ENCODE measurements around the gene ADPRS. TPM values are rescaled to one million over a fixed set of nuclear protein-coding genes. Genes with fewer than 3 reads are reported as not detected.

The ADPRS gene
- total RNA-seq, 4 donors from 2014 or later, result 54.5 to 119 (median 71.2) TPM

DNA sequence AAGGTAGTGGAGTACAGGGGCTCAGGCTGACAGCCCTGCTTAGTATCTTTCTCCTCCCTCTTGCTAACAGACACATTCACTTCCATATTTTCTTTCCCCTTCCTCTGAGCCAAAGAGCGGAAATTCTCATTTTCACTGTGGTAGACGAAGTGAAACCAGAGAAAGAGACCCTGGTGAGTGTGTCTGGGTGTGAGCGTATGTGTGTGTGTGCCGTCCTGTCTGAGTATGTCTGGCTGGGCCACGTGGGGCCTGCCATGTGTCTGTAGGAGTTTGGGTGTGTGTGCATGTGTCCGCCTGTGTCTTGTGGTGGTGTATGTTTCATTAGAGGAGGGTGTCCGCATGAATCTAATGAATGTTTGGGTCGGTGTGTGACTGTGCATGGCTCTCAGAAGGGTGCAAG lies 34.7 kb downstream of the ADPRS start:
- no peak for DNase-seq (ENCODE audit: low spot score in 2 of 2)
- no peak overlapping the region for H3K4me3 ChIP-seq (ENCODE audit: low read depth, poor library complexity, severe bottlenecking)
- intact Hi-C loops (cut with DNase I; ENCODE audit: low total_unique reads), result no loop called here
- WGBS, 2 donors, result 49 to 60% methylated on average over 7 to 8 of the region's 8 CpGs
- TF ChIP-seq, protein P1, sequence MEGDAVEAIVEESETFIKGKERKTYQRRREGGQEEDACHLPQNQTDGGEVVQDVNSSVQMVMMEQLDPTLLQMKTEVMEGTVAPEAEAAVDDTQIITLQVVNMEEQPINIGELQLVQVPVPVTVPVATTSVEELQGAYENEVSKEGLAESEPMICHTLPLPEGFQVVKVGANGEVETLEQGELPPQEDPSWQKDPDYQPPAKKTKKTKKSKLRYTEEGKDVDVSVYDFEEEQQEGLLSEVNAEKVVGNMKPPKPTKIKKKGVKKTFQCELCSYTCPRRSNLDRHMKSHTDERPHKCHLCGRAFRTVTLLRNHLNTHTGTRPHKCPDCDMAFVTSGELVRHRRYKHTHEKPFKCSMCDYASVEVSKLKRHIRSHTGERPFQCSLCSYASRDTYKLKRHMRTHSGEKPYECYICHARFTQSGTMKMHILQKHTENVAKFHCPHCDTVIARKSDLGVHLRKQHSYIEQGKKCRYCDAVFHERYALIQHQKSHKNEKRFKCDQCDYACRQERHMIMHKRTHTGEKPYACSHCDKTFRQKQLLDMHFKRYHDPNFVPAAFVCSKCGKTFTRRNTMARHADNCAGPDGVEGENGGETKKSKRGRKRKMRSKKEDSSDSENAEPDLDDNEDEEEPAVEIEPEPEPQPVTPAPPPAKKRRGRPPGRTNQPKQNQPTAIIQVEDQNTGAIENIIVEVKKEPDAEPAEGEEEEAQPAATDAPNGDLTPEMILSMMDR (IDR thresholded peaks at IDR 0.05), result no peak
- no peak for TF ChIP-seq POLR2A (IDR thresholded peaks at IDR 0.05)

DNA sequence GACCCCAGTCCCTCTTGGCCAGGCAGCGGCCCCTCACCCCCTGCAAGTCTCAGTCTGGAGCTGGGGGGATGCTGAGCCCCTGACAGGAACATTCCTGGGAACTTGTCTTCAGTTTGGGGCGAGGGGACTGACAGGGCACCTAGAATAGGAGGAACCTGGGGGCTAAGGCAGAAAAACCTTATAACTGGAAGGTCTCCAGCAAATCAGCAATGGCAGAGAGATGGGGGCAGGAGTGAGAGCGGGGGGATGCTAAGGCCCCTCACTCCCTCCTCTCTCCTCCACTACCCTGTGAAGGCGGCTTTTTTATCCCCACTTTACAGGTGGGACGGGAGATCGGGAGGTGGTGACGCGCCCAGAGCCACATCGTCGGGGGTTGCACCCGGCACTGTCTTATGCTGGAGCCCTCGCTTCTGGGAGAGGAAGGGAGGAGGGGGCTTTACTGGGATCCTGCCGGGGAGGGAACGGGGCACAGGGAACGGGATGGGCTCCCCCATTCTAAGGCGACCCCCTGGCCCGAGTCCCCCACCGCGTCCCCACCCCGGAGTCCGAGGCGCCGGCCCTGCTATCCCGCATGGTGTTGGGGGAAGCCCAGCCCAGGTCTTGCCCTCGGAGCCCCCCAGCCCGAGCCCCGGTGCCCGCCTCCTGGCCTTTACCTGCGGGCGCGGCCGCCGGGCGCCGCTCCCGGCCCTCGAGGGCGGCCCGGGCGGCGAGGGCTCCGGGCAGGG lies 35.9 kb downstream of the ADPRS start:
- no peak overlapping the region for H3K4me3 ChIP-seq (ENCODE audit: low read depth, poor library complexity, severe bottlenecking)
- 32 to 45% methylated on average over 16 to 24 of the region's 42 CpGs for WGBS, 2 donors
- TF ChIP-seq POLR2A (IDR thresholded peaks at IDR 0.05), result no peak
- TF ChIP-seq, protein P1 (IDR thresholded peaks at IDR 0.05), result no peak
- intact Hi-C loops (cut with DNase I; ENCODE audit: low total_unique reads), result no loop called here
- DNase-seq (ENCODE audit: low spot score in 2 of 2), result no peak

DNA sequence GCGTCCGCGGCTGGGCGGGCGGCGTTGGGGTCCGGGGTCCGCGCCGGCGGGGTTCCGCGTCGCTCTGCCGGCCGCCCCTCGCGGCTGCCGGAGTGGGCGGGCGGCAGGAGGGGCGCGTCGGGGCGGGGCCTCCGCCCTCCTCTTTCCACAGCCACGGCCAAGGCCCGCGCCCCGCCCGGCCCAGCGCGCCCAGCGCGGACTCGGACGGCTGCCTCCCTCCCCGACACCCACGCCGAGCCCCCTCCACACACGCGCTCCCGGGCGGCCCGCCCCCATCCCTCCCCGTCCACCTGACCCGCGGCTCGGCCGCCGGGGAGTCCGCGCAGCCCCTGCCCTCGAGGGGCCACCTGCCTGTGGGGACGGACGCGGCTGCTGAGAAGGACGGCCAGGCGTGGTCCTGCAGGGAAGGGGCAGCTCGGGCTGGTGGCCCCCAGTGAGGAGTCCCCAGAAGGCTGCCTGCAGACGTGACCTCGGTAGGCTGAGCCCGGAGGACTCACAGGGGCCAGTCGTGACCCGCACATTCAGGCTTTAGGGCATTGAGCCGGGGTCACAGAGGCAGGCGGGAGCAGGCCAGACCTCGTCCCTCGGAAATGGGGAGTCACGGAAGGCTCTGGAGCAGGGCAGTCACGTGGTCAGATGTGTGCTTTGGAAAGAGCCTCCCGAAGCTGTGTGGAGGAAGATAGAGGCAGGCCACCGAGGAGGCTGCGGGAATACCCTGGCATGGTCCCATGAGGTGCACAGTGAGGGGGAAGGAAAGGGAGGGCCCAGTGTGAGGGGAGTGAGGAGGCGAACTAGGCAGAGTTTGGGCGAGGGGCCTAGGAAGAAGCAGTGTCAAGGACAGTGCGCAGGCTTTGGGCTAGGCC lies 36.7 kb downstream of the ADPRS start, which contains the start of gene COL8A2:
Gene COL8A2, minus strand, starts transcription at position 94 of the 863 bp plus-strand sequence. CDS start 24,980 bp downstream, outside the sequence.
- no peak for TF ChIP-seq POLR2A (IDR thresholded peaks at IDR 0.05)
- TF ChIP-seq, protein P1 (IDR thresholded peaks at IDR 0.05), result no peak
- 10 to 16% methylated on average over 31 to 34 of the region's 77 CpGs for WGBS, 2 donors
- intact Hi-C loops (cut with DNase I; ENCODE audit: low total_unique reads), result no loop called here

DNA sequence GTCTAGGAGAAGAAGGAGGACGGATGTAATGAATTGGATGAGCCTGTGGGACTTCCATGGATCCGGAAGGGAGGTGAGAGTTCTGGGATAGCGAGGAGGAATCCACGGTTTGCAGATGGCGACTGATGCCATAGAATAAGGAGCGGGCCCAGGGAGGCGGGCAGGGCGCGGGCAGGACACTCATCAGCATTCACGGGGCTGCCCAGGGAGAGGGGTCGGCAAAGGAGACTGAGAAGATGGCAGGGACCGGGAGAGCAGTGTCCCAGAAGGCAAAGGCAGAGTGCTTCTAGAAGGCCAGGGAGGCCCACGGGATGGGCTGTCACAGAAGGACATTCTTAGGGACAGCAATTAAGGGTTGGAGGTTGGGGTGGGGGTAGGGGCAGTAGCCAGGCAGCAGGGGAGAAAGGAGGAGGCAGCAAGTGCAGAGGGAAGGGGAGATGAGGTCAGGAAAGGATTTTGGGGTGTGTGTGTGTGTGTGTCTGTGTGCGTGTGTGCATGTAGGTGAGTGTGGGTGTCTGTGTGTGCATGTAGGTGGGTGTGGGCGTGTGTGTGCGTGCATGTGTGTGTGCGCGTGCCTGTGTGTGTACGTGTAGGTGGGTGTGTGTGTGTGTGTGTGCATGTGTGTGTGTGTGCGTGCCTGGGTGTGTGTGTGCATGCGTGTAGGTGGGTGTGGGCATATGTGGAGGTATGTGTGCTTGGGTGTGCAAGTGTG lies 37.5 kb downstream of the ADPRS start:
- intact Hi-C loops (cut with DNase I; ENCODE audit: low total_unique reads), result no loop called here
- no peak for DNase-seq (ENCODE audit: low spot score in 2 of 2)
- no peak overlapping the region for H3K4me3 ChIP-seq (ENCODE audit: low read depth, poor library complexity, severe bottlenecking)
- TF ChIP-seq POLR2A (IDR thresholded peaks at IDR 0.05), result no peak
- TF ChIP-seq, protein P1 (IDR thresholded peaks at IDR 0.05), result no peak
- 80 to 86% methylated on average over 21 of the region's 21 CpGs for WGBS, 2 donors

More for the DNA sequence above, 36.7 kb downstream of the ADPRS start, which contains the start of gene COL8A2:
- H3K4me3 ChIP-seq (ENCODE audit: low read depth, poor library complexity, severe bottlenecking), result no peak within 1 kb of the TSS
- no peak for DNase-seq (ENCODE audit: low spot score in 2 of 2)

DNA sequence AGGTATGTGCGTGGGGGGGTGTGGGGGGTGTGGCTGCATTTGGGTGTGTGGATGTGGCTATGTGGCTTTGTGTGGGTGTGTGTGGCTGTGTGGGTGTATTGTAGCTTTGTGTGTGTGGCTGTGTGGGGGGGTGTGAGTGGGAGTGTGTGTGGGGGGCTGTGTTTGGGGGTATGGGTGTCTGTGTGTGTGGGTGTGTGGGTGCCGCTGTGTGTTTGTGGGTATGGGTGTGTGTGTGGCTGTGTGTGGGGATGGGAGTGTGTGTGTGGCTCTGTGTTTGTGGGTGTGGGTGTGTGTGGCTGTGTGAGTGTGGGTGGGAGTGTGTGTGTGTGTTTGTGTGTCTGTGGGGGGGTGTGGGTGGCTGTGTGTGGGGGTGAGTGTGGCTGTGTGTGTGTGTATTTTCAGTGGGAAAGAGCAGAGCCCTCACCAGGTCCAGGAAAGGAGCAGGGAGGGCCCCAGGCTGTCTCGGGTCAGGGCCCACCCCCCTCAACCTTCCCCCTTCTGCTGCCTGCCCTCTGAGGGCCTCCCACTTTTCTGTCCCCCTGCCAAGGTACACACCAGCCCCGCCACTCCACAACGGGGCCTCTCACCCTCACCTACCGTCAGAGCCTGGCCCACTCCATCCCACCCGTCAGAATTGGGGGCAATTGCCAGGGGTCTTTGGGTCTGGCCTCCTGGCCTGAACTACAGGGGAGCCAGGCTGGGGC lies 38.3 kb downstream of the ADPRS start:
- intact Hi-C loops (cut with DNase I; ENCODE audit: low total_unique reads), result no loop called here
- whole genome bisulfite sequencing, 2 donors, result 53 to 70% methylated on average over 7 of the region's 7 CpGs
- no peak overlapping the region for H3K4me3 ChIP-seq (ENCODE audit: low read depth, poor library complexity, severe bottlenecking)
- TF ChIP-seq POLR2A (IDR thresholded peaks at IDR 0.05), result no peak
- TF ChIP-seq, protein P1 (IDR thresholded peaks at IDR 0.05), result no peak
- DNase-seq (ENCODE audit: low spot score in 2 of 2), result no peak

All from lower leg skin (tissue), 4 donors.